ENCODE data around the gene MCF2L. TPM values are rescaled to one million over a fixed set of nuclear protein-coding genes. Genes with fewer than 3 reads are reported as not detected.

The MCF2L gene
- total RNA-seq, 1 experiment from 2014 or later: not detected

- no peak for DNase-seq (ENCODE audit: low read depth)
These were observed 13.4 kb downstream of the MCF2L start for GRCh38 chr13:112982281-112983041.

- DNase-seq (ENCODE audit: low read depth): no peak
These were observed 14.0 kb downstream of the MCF2L start for GRCh38 chr13:112983042-112983305.

DNA sequence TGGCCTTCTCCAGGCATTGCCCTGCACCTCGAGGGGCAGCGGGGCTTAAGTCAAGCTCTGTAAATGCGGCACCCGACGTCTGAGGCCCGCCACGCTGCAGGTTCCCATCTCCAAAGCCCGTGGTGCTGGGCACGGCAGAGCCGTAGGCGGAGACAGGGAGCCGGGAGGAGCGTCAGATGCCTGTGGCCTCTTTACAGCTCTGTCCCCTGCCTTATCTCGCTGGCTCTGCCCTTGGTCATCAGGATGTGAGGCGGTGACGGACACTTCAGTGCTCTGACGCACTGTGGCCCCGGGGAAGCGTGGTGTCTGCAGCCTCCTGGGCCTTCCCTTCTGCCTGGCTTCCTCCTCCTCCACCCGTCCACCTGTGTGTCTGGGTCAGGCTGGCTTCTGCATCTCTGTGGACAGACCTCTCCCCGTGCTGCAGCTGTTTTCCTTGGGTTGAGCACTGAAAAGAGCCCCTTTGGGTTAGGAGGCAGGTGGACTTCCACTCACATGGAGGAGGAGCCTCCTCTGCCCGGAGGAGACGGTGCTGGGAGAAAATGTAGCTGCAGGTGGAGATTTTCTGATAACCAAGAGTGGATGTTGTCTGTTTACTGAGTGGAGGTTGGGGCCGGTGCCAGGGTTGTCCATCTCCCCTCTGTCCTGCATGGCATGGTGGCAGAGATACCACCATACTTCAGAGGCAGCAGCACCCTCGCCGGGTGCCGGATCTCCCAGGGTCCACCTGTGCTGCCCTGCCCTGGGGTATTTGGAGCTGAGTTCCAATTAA is 14.6 kb downstream of the MCF2L start:
- peak; percentile 3 for DNase-seq (ENCODE audit: low read depth)

GRCh38 chr13:112984501-112984900 is 15.5 kb downstream of the MCF2L start:
- no peak for DNase-seq (ENCODE audit: low read depth)

- DNase-seq (ENCODE audit: low read depth): no peak
These were observed 16.2 kb downstream of the MCF2L start for GRCh38 chr13:112984954-112985802.

GRCh38 chr13:112985803-112986408 is 16.9 kb downstream of the MCF2L start:
- DNase-seq (ENCODE audit: low read depth): no peak

GRCh38 chr13:112986470-112986869 is 17.5 kb downstream of the MCF2L start:
- DNase-seq (ENCODE audit: low read depth): no peak

- no peak for DNase-seq (ENCODE audit: low read depth)
These were observed 18.1 kb downstream of the MCF2L start for GRCh38 chr13:112986946-112987681.

DNA sequence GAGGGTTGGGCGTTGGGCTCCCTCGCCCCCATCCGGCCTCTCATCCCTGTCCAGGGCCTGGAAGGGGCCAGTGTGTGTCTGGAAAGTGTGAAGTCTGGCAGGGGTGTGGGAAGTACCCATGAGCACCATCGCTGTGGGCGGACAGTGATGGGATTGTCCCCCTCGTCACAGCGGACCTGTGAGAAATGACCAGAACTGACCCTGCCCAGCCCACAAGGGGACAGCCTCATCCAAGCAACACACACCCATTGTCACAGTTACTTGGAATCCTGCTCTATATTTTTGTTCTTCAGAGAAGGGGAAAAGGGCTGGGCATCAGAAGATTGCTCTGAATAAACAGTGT is 18.6 kb downstream of the MCF2L start:
- no peak for DNase-seq (ENCODE audit: low read depth)

- no peak for DNase-seq (ENCODE audit: low read depth)
These were observed 21.8 kb downstream of the MCF2L start for GRCh38 chr13:112990783-112991182.

GRCh38 chr13:112991609-112992008 is 22.6 kb downstream of the MCF2L start:
- DNase-seq (ENCODE audit: low read depth): no peak

- no peak for DNase-seq (ENCODE audit: low read depth)
These were observed 24.1 kb downstream of the MCF2L start for GRCh38 chr13:112992931-112993680.

DNA sequence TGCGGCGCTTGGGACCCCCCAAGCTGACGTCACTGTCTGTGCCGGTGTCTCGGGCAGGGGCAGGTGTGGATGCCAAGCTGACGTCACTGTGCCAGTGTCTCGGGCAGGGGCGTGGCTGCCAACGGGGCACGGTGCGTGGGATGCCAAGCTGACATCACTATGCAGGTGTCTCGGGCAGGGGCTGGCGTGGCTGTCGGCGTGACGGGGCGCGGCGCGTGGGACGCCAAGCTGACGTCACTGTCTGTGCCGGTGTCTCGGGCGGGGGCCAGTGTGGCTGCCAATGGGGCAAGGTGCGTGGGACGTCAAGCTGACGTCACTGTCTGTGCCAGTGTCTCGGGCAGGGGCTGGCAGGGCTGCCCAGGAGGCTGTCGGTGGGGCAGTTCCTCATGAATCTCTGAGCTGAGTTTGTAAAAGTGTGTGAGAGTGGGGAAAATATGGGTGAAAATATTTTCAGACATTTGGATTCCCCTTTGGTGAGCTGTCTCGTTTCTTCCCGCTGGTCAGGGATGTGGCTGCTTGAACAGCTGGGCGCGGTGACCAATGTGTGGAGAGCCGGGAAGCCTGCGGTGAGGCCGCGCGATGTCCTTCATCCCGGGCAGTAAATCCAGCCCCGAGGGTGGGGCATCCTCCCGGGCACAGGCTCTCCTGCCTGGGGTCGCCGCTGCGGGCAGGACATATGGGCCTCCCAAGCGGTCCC is 25.2 kb downstream of the MCF2L start:
- no peak for DNase-seq (ENCODE audit: low read depth)

DNA sequence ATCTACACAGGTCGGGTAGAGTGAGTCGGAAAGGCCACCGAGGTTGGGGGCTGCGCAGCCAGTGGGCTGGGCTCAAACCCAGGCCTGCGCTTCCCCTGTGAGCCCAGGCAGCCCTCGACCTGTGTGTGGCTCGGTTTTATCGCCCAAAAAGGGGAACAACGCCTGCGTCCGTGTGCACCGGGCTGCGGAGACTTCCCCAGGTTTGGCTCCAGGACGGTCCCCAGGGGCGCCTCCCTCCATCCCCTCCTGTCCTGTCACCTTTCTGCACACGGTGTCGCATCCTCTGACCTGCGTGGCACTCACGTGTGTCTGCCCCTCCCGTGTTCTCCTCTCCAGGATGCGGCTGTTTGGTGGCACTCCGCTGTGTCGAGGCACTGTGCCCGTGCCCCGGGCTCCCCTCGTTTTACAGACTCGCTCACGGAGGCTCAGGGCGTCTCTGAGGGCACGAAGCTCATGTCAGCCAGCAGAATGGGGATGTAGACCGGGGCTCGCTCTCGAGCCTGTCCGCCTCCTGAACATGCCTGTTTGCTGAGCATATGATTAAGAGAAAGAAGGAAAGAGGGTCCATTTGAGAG is 25.9 kb downstream of the MCF2L start:
- DNase-seq (ENCODE audit: low read depth): no peak

DNA sequence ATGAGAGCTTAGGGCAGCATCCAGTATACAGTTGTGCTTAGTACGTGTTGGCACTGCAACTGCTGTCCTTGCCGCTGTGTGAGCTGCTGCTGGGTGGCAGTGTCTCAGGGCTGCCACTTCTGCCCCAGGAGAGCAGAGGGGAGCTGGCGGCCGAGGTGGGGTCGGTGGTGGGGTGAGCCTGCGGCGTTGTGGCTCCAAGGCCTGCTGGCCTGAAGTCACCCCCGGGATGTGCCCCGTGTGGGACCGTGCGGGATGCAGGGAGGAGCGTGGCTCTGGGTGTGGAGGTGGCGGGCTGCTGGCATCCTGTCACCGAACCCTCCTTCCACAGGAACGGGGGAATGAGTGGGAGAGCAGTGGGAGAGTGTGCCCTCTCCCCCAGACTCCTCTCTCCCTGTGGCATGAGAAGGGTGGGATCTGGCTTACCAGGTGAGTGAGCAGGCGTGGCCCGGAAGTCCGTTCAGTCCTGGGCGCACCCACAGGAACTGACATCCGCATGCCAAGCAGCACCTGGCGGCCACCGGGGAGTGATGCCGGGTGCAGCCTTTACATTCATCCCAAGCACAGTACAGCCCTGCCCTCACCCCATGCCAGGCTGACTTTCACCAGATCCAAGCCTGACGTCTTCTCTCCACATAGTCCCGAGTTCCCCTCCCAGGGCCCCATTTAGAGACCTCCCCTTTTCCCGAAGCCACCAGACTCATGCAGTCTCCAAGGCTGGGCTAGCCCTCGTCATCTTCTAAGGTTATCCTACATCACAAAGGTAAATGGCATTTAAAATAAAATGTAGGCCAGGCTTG is 26.6 kb downstream of the MCF2L start:
- no peak for DNase-seq (ENCODE audit: low read depth)

DNA sequence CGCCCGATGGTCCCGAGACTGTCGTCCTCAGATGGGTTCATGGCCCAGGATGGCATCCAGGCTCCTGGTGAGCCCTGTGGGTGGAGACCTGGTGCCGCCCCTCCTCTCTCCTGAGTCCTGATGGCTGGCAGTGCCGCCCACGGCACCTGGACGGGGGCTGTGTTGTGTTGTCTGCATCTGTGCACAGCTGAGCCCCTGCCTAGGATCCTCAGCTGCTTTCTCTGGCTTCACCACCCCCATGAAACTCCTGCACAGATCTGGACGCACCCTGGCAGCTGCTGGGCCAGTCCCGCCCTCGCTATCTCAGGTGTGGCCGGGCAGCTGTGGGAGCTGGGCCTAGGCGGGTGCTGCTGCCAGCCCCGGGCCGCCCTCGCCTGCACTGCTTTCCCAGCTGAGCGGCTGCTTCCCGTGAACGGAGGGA is 27.7 kb downstream of the MCF2L start:
- no peak for DNase-seq (ENCODE audit: low read depth)

- DNase-seq (ENCODE audit: low read depth): no peak
These were observed 28.4 kb downstream of the MCF2L start for GRCh38 chr13:112997188-112998130.
